HG03378 (cell line): ENCODE results near the gene CREB1.

Source experiments
- ATAC-seq: cut with Tn5 transposase; IDR thresholded peaks from one replicate; pipeline ENCODE4 v1.9.1; 2021; ENCODE audit warnings: mild to moderate bottlenecking, moderate library complexity; ENCODE audit not compliant: unreplicated experiment

CREB1 gene

GRCh38 chr2:207540431-207540830 is 10.7 kb downstream of the CREB1 start:
- no peak for ATAC-seq

DNA sequence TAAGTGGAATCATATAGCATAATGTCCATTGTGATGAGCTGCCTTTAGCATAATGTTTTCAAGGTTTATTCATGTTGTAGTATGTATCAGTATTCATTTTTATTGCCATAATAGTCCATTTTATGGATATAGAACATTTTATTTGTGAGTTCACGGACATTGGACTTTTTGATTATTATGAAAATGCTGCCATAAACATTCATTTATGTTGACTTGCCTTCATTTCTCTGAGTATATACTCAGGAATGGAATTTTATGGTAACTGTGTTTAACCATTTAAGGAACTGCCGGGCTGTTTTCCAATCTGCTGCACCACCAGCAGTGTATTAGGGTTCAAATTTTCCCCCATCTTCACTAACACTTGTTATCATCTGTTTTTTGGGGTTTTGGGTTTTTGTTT is 12.2 kb downstream of the CREB1 start:
- no peak for ATAC-seq

- no peak for ATAC-seq
Observed at GRCh38 chr2:207543272-207543671, 13.5 kb downstream of the CREB1 start.

DNA sequence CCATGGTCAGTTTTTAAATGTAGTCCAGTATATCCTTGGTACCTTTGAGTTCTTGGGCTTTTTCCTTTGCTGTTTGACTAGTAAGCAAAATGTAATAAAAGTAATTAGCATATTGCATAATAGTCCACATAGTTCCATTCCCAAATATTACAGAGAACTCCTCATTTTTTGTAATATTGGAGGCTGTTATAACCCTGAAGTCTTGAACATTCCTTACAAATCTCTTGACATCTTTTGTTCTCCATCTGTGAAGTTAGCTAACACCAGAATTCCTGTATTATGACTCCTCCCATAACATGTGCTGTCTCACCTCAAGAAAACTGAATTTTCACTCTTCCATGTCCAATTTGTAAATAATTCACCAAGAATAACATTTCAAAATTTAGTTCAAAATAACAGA is 17.1 kb downstream of the CREB1 start:
- no peak for ATAC-seq

DNA sequence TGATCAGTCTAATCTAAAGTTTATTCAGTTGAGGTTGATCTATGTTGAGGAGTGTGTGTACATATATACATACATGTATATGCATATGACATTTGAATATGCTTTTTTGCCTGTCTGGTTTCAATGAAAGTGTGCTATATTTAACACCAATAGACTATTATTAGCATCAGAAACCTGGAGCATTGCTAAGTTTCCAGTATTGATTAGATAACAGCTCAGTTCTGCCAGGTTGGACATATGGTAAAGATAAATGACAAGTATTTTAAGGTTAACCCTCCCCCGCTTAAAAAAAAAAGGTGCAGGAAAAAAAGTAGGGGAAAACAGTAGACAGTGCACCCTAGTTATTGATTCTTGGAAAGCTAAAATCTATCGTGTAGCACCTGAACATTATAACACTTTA is 19.4 kb downstream of the CREB1 start:
- ATAC-seq, result no peak

DNA sequence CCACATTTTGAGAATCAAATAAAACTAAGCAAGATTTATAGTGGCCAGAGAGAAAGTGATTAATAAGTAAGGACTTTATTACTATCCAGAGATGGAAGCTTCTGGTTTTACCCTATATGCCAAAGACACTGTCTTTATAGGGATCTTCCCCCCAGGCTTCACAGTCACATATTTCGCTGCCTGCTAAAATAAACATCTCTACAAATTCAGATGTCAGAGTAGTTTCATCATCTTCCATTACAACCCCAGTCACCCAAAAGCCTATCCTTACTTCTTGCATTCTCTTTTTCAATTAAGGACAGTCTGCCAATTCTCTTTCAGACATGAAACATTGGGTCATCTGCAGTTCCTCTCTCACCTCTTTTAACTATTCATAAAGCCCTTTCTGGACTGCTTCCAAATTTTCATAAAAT is 28.3 kb downstream of the CREB1 start:
- ATAC-seq, result no peak

GRCh38 chr2:207561386-207562080 is 31.8 kb downstream of the CREB1 start:
- ATAC-seq, result no peak

DNA sequence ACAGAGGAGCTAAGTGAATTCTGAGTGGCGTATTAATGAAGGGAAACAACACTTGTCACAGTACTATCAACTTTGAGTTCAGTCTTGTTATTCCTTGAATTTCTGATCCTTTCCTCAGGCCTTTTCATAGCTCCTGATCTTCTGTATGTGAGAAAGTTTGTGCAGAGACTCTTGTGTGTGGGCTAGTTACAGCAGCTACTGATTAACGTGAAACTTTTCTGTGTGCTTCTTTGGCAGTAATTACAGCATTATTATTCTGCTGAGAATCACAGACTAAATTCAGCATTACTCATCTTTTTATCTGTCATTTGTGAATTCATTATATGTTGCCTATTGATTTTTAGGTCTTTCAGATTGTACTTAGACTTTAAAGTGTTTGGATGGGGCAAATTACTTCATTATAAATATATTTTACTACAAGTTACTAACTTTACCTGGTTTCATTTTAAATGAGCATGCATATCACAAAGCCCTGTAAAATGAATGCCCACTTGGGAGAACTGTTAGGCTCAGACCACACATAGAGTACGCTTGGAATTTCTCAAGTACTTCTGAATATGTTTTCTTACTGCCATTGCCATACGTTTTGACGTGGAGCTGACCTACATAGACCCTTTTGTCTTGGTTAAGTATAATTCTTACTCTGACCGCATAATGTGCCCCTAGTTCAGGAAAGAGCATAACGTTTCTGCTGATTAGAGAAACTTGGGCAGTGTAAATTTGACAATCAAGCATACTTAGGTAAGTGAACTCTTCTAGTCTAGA is 36.2 kb downstream of the CREB1 start:
- no peak for ATAC-seq

DNA sequence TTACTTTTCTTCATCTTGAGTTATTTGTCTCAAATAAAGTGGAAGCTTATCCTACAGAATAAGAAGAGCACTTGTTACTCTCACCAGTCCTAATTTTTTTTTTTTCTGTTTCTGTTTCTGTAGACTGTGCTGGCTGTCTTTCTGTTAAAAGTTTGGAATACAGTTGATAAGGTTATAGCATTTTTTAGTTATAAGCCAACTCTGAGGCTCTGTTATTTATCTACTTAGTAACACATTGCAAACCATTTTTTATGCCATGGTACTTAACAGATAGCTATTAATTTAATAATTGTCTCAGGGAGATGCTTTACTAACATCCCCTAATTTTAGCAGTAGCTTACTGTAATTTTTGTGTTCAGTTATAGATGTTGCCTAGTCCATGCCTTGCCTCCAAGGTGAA is 37.9 kb downstream of the CREB1 start:
- ATAC-seq, result no peak

DNA sequence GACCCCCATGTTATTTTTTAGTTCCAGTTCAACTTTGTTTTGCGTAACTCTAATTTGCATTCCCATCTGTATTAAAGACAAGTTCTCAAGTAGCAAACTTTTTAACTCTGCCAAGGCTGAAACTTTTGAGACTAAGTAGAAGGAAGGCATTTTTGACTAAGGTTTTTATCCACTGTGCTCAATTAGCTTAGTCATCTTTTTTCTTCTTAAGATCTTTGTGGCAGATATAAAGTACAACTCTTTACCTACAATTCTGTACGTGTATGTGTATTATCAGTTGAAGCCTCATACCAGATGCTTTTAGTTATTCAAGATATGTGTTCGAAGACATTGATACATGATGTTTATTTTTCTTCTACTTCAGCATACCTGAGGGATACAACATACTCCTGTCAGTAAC is 41.6 kb downstream of the CREB1 start:
- ATAC-seq, result no peak

- no peak for ATAC-seq
Observed at GRCh38 chr2:207584952-207585351, 55.2 kb downstream of the CREB1 start.

- no peak for ATAC-seq
Observed at GRCh38 chr2:207587305-207587704, 57.5 kb downstream of the CREB1 start.

GRCh38 chr2:207589143-207589542 is 59.4 kb downstream of the CREB1 start:
- ATAC-seq, result no peak

- no peak for ATAC-seq
Observed at GRCh38 chr2:207593277-207593676, 63.5 kb downstream of the CREB1 start.

DNA sequence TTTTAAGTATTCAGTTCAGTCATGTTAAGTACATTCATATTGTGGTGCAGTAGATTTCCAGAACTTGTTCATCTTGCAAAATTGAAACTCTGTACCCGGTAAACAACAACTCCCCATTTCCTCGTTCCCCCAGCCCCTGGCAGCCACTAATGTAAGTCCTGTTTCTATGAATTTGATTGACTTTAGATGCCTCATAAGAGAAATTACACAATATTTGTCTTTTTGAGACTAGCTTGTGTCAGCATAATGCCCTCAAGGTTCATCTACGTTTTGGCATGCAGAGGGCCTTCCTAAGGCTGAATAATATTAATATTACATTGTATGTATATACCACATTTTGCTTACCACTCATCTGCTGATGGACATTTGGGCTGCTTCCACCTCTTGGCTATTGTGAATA is 64.5 kb downstream of the CREB1 start:
- no peak for ATAC-seq

DNA sequence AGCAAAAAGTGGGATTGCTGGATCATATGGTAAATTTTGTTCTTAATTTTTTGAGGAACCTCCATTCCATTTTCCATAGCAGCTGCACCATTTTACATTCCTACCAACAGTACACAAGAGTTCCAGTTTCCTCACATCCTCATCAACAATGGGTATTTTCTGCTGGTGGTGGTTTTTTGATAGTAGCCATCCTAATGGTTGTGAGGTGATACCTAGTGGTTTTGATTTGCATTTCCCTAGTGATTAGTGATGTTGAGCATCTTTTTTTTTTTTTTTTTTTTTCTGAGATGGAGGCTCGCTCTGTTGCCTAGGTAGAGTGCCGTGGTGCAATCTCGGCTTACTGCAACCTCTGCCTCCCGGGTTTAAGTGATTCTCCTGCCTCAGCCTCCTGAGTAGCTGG is 65.0 kb downstream of the CREB1 start:
- no peak for ATAC-seq

GRCh38 chr2:207599636-207600035 is 69.9 kb downstream of the CREB1 start:
- no peak for ATAC-seq

DNA sequence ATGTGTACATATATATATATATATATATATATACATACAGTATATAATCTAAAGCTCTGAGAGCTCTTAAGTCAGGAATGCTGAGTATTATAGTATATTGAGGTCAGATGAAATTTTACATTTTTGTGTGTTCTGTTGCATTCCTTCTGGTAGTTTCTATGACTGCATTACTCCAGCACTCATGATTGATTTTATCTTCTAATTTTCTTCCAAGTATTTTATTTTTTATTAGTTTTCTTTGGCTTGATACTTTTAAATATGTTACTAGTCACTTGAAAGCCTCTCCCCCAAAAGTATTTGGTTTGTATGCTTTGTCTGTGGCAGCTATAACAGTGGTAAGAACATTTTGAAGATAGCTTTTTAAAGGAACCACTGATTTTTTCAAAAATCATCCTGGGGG is 70.5 kb downstream of the CREB1 start:
- ATAC-seq, result no peak

- no peak for ATAC-seq
Observed at GRCh38 chr2:207601774-207602173, 72.0 kb downstream of the CREB1 start.

DNA sequence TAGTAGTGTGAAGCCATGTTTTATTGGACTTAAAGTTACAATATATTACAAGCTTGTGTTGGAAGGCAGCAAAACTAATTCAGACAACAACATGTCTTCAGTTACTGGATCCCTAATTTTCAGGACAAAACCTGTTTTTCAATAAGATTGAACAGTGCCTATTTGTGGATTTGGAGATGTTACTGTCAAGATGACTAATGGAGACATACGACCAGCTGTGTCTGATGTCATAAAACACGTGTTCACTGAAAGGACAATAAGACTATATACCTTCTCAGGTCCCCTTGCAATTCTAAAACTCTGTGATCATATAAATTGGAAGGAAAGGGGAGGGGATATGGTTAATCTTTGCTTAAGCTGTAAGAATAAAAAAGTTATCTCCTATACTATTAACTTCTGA is 73.7 kb downstream of the CREB1 start:
- no peak for ATAC-seq

DNA sequence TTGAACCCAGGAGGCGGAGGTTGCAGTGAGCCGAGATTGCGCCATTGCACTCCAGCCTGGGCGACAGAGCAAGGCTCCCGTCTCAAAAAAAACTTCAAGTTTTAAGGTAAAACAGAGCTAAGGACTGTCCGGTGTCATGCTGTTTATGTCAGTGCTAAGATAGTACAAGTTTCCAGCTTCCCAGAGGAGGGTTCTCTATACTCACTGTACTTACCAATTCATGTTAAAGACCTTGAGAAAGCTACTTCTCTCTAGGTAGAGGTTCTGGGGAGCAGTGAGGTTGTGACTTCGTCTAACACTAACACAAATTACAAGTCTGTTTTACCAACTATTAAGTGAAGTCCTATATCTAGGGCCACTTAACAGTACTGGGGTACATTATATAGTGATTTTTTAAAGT is 76.6 kb downstream of the CREB1 start:
- no peak for ATAC-seq

GRCh38 chr2:207606829-207607228 is 77.1 kb downstream of the CREB1 start:
- ATAC-seq, result no peak

GRCh38 chr2:207612714-207613113 is 83.0 kb downstream of the CREB1 start:
- no peak for ATAC-seq
